K562 (cell line): ENCODE data around the gene SLX9. TPM values are rescaled to one million over a fixed set of nuclear protein-coding genes. Genes with fewer than 3 reads are reported as not detected.
A peak's percentile ranks its signal among the peaks of the same experiment; 100 is the strongest.

Source experiments
- SREBF1 ChIP-seq: fragments of 150-350 bp; IDR thresholded peaks from 2 replicates; pipeline ENCODE4 v1.6.1; 2014; ENCODE audit warnings: antibody characterized with exemption, low read depth, low read length, borderline replicate concordance
- ZNF280B ChIP-seq: fragments of 250-450 bp; sonication (Bioruptor Pico); IDR thresholded peaks from 2 replicates; pipeline ENCODE4 v1.5.1; 2021; ENCODE audit warnings: mild to moderate bottlenecking
- polyA plus RNA-seq, 8 experiments: library from polyadenylated mRNA; depleted of rRNA in 4 of 8; stranded (reverse) in 5 of 8; unstranded in 3 of 8; fragments of >200 nt; fragmentation: Nextera tagmentation in 2 of 8; fragmentation: Illumina TruSeq in 1 of 8; extraction: Ambion mirVana in 2 of 8; extraction: Trizol in 1 of 8; gene quantifications; 2 replicates each; pipeline versions ENCODE4 v1.2.1 to v1.2.3, GENCODE V29; 2011 to 2014; ENCODE audit warnings: inconsistent platforms in 1 of 8, missing spikeins in 1 of 8
- total RNA-seq, 7 experiments: library from RNA; depleted of rRNA in 6 of 7; stranded (reverse); fragments of >200 nt in 6 of 7; fragmentation: Illumina TruSeq in 2 of 7; extraction: Trizol in 2 of 7; gene quantifications; 2 replicates each; pipeline versions ENCODE4 v1.2.1 to v1.2.3, GENCODE V29; 2011 to 2021; ENCODE audit warnings: low replicate concordance in 1 of 7
- TF ChIP-seq, protein P1 (sequence below), 2 experiments: fragments of 450-650 bp; formaldehyde crosslinking in 1 of 2; IDR thresholded peaks; 2 replicates each; pipeline versions ENCODE4 v1.4.0 to v1.6.1; 2014 to 2020; ENCODE audit warnings: mild to moderate bottlenecking in 2 of 2, borderline replicate concordance in 1 of 2, low read depth in 1 of 2

The SLX9 gene
- total and polyA plus RNA-seq, 9 of the 15 experiments (the other 6 are each of a cell fraction or from before 2014, with no cell fraction given): 1.2 to 75.5 (median 16.5) TPM

- TF ChIP-seq, protein P1, sequence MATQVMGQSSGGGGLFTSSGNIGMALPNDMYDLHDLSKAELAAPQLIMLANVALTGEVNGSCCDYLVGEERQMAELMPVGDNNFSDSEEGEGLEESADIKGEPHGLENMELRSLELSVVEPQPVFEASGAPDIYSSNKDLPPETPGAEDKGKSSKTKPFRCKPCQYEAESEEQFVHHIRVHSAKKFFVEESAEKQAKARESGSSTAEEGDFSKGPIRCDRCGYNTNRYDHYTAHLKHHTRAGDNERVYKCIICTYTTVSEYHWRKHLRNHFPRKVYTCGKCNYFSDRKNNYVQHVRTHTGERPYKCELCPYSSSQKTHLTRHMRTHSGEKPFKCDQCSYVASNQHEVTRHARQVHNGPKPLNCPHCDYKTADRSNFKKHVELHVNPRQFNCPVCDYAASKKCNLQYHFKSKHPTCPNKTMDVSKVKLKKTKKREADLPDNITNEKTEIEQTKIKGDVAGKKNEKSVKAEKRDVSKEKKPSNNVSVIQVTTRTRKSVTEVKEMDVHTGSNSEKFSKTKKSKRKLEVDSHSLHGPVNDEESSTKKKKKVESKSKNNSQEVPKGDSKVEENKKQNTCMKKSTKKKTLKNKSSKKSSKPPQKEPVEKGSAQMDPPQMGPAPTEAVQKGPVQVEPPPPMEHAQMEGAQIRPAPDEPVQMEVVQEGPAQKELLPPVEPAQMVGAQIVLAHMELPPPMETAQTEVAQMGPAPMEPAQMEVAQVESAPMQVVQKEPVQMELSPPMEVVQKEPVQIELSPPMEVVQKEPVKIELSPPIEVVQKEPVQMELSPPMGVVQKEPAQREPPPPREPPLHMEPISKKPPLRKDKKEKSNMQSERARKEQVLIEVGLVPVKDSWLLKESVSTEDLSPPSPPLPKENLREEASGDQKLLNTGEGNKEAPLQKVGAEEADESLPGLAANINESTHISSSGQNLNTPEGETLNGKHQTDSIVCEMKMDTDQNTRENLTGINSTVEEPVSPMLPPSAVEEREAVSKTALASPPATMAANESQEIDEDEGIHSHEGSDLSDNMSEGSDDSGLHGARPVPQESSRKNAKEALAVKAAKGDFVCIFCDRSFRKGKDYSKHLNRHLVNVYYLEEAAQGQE (IDR thresholded peaks at IDR 0.05; ENCODE audit: borderline replicate concordance): peak; percentile 77
- TF ChIP-seq, protein P1 (CRISPR knock-in tag; IDR thresholded peaks at IDR 0.05; ENCODE audit: low read depth): no peak
- TF ChIP-seq SREBF1: no peak
- no peak for TF ChIP-seq ZNF280B (CRISPR knock-in tag)
- TF ChIP-seq, all 486 proteins: peak for 23
These were observed 7.2 kb upstream of the SLX9 start (continued) for GRCh38 chr21:44932408-44933181.
